Lower leg skin (tissue), 4 donors: ENCODE results near the gene XYLT1. TPM values are rescaled to one million over a fixed set of nuclear protein-coding genes. Genes with fewer than 3 reads are reported as not detected.

Source experiments
- DNase-seq, 2 donors: peaks; one replicate each; pipeline ENCODE4 v3.0.0-alpha.2; 2019; ENCODE audit warnings: low spot score in 2 of 2
- H3K4me3 ChIP-seq: fragments of 200-600 bp; sonication (generic); 2 replicates; pipeline ENCODE4 v1.5.1; 2017; ENCODE audit warnings: mild to moderate bottlenecking, low read depth; ENCODE audit not compliant: poor library complexity, severe bottlenecking
- POLR2A ChIP-seq, 2 donors: fragments of 450-650 bp; IDR thresholded peaks; one replicate each; pipeline ENCODE4 v1.6.1; 2016 to 2017; ENCODE audit warnings: antibody characterized with exemption in 2 of 2, mild to moderate bottlenecking in 1 of 2, moderate library complexity in 1 of 2
- WGBS, 2 donors: methylation state at CpG; one replicate each; pipeline ENCODE4 v1.1.5; 2018; 5-methylcytosine and 5-hydroxymethylcytosine counted together
- intact Hi-C: fragments of 100-400 bp; cut with DNase I; formaldehyde crosslinking; loops from one replicate; pipeline ENCODE4 v1.15.0; 2023; ENCODE audit warnings: low total_unique reads
- total RNA-seq, 4 donors: library from RNA; depleted of rRNA; stranded (reverse); fragments of >200 nt; gene quantifications; one replicate each; pipeline ENCODE4 v1.1.0, GENCODE V29; 2016
- TF ChIP-seq, protein P1 (sequence below), 3 donors: fragments of 450-650 bp; IDR thresholded peaks; one replicate each; pipeline ENCODE4 v1.5.1; 2016; ENCODE audit warnings: antibody characterized with exemption in 3 of 3, mild to moderate bottlenecking in 3 of 3, moderate library complexity in 2 of 3

Gene XYLT1
- total RNA-seq, 4 donors from 2014 or later: 17.2 to 20.3 (median 19.7) TPM

DNA sequence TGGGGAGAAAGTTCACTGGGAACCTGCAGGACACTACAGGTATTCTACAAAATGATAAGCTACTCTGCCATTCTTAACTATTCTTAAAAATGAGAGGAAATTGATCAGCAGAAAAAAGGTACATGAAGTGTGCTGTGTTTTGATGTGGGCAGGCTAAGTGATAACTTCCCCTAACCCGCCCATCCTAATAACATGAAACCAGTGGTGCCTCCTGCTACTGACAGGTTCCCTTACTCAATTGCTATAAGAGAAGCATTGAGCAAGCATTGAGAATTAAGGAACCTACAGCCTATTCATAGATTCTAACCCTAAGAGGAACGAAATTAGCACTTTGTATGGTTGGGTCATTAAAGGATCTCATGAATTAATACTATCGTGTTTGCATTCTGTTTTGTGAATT lies 18.9 kb downstream of the XYLT1 start:
- intact Hi-C loops: no loop called here
- WGBS, 2 donors: 84 to 86% methylated on average over 3 of the region's 3 CpGs
- no peak for DNase-seq
- H3K4me3 ChIP-seq: no peak overlapping the region
- TF ChIP-seq, protein P1, sequence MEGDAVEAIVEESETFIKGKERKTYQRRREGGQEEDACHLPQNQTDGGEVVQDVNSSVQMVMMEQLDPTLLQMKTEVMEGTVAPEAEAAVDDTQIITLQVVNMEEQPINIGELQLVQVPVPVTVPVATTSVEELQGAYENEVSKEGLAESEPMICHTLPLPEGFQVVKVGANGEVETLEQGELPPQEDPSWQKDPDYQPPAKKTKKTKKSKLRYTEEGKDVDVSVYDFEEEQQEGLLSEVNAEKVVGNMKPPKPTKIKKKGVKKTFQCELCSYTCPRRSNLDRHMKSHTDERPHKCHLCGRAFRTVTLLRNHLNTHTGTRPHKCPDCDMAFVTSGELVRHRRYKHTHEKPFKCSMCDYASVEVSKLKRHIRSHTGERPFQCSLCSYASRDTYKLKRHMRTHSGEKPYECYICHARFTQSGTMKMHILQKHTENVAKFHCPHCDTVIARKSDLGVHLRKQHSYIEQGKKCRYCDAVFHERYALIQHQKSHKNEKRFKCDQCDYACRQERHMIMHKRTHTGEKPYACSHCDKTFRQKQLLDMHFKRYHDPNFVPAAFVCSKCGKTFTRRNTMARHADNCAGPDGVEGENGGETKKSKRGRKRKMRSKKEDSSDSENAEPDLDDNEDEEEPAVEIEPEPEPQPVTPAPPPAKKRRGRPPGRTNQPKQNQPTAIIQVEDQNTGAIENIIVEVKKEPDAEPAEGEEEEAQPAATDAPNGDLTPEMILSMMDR (IDR thresholded peaks at IDR 0.05): no peak
- TF ChIP-seq POLR2A (IDR thresholded peaks at IDR 0.05): no peak

DNA sequence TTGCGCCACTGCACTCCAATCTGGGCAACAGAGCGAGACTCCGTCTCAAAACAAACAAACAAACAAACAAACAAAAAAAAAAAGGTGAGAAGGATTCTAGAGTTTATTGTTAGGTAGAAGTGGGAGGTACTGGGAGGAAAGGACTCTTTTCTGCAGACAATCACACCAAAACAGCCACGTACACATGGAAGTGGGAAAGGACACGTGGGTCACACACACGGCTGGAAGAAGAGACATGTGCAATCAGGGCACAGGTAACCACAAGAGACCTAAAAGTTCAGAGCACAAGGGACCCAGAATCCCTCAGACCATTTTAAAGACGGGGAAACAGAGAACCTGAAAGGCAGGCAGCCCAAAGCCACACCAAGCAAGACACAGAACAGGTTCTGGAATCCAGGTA lies 20.5 kb downstream of the XYLT1 start:
- no peak for DNase-seq
- H3K4me3 ChIP-seq: no peak overlapping the region
- TF ChIP-seq, protein P1 (IDR thresholded peaks at IDR 0.05): no peak
- TF ChIP-seq POLR2A (IDR thresholded peaks at IDR 0.05): no peak
- WGBS, 2 donors: 87 to 92% methylated on average over 7 of the region's 7 CpGs
- intact Hi-C loops: no loop called here

DNA sequence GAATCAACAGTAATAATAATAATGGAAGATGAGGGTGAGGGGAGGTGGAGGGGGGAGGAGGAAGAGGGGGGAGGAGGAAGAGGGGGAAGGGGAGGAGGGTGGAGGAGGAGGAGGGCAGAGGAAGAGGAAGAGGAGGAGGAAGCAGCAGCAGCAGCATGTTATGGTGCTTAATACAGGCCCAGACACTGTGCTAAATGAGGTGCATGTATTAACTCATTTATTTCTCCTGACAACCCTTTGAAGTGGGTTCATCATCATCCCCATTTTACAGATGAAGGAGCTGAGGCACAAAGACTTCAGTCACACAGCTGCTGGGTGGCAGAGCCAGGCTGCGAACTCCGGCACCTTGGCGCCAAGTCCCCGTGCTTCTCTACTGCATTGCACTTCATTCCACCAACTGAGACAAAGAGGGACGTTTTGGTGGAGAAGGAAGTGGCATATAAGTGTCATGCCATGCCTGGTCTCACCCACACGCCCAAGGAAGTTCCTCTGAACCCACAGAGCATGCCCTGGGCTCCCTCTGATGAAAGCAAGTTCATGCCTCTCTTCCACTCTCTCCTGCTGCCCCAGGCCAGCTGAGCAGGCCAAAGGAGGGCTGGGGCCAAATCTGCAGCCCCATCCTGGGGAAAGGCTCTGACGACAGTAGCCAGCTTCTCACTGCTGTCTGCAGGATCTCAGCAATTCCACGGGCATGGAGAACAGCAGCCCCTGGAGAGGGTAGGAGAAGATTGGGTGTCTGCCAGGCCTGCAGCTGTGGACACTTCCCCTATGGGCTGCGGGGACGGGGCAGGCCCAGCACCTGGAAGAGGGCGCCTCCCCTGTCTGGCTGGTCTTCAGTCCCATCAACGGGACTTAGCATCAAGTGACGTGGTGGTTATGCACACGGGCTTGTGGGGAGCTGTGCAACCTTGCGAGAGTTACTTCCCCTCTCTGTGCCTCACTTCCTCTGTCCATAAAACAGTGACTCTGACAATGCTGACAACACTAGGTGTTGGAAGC lies 21.8 kb downstream of the XYLT1 start:
- H3K4me3 ChIP-seq: no peak overlapping the region
- DNase-seq: no peak
- intact Hi-C loops: no loop called here
- WGBS, 2 donors: 61 to 72% methylated on average over 15 of the region's 15 CpGs
- TF ChIP-seq, protein P1 (IDR thresholded peaks at IDR 0.05): no peak
- no peak for TF ChIP-seq POLR2A (IDR thresholded peaks at IDR 0.05)

DNA sequence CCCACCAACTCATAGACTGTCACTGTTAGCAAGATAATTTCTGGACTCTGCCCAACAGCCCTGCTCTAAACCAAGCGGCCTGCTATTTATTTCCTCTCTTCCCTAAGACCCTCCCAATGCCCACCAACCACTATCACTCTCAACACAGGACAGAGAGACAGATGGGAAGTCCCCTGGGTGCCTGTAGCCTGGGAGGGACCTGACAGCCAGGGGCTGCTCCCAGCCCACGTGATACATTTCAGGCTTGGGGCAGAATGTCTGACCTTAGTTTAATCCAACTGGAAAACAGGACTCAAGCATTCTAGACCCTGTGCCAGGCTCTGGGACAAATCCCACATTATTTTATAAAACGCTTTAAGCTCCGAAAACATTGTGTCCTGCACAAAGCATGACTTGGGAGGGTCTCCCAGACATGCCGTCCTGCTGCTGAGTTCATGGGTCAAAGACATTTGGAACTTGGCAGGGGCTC lies 23.6 kb downstream of the XYLT1 start:
- no peak for DNase-seq
- TF ChIP-seq, protein P1 (IDR thresholded peaks at IDR 0.05): no peak
- no peak for TF ChIP-seq POLR2A (IDR thresholded peaks at IDR 0.05)
- H3K4me3 ChIP-seq: no peak overlapping the region
- intact Hi-C loops: no loop called here
- WGBS, 2 donors: 70 to 82% methylated on average over 5 of the region's 5 CpGs

DNA sequence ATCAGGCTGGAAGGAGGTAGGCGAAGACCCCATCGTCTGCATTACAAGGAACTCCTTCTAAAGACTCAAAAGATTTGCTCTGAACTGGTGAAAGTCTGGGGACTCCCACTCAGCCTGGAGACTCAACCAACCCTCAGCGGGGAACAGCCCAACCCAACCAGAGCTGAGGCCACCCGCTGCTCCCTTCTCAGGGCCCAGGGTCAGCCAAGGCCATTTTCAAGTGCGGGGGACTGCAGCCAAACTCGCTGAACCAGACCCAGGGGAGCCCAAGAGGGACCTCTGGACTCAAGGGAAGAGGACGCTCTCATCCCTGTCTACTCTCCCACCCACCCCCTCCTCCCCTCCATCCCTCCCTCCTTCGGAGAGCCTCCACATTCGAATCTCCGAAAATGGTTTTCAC lies 24.1 kb downstream of the XYLT1 start:
- no peak for TF ChIP-seq POLR2A (IDR thresholded peaks at IDR 0.05)
- TF ChIP-seq, protein P1 (IDR thresholded peaks at IDR 0.05): no peak
- DNase-seq: no peak
- 72 to 78% methylated on average over 10 of the region's 10 CpGs for WGBS, 2 donors

More for the DNA sequence above, 24.1 kb downstream of the XYLT1 start:
- intact Hi-C loops: no loop called here
- H3K4me3 ChIP-seq: no peak overlapping the region
